Measurements from ENCODE around the gene AP1S3. TPM values are rescaled to one million over a fixed set of nuclear protein-coding genes. Genes with fewer than 3 reads are reported as not detected.

Gene AP1S3
- total and polyA plus RNA-seq, 2 donors (not counting 3 experiments of a cell fraction or from before 2014, with no cell fraction given): 0.69 to 3.8 TPM

GRCh38 chr2:223852281-223852795, 15.0 kb upstream of the AP1S3 start:
- no peaks in the 10 kb centered on the region for H3K4me1 ChIP-seq (ENCODE audit: control insufficient read depth, extremely low read depth, insufficient read depth, low read length)
- POLR2A ChIA-PET: no interaction called here
- H3K27ac ChIP-seq (ENCODE audit: insufficient read depth, low read depth, low read length): no peak overlapping the region
- dilution Hi-C loops (cut with MboI; ENCODE audit: extremely low pct_ligation_motif_present, low sequenced_read_pairs) (no loop called here), intact Hi-C loops (cut with micrococcal nuclease) (no loop called here)
- H3K9ac ChIP-seq (replicated peaks; ENCODE audit: extremely low read depth, insufficient read depth, low read length): no peak overlapping the region
- no peak overlapping the region for H2AFZ ChIP-seq (ENCODE audit: low read depth, low read length)
- H3K36me3 ChIP-seq (ENCODE audit: control insufficient read depth in 2 of 2, extremely low read depth in 1 of 2, insufficient read depth in 2 of 2, low read length in 2 of 2): no peaks in the 10 kb centered on the region
- BruUV-seq (replicated peaks): no TSS peak
- DNase-seq (ENCODE audit: low read depth, low spot score): no peak
- no peaks in the 10 kb centered on the region for H4K20me1 ChIP-seq (replicated peaks; ENCODE audit: control insufficient read depth, extremely low read depth, insufficient read depth, low read length)
- no peaks in the 10 kb centered on the region for H3K79me2 ChIP-seq (ENCODE audit: control insufficient read depth, insufficient read depth, low read length)
- no peaks in the 10 kb centered on the region for H3K9me1 ChIP-seq (replicated peaks; ENCODE audit: control insufficient read depth, extremely low read depth, insufficient read depth, low read length)
- no peak overlapping the region for H3K4me2 ChIP-seq (ENCODE audit: insufficient read depth, low read length)
- no peaks in the 10 kb centered on the region for H3K27me3 ChIP-seq (ENCODE audit: control insufficient read depth in 2 of 2, insufficient read depth in 2 of 2, low read length in 2 of 2)
- CTCF ChIA-PET: no interaction called here
- H3K9me3 ChIP-seq (replicated peaks; ENCODE audit: control insufficient read depth, insufficient read depth, low read length): no peaks in the 10 kb centered on the region
- no peak for FAIRE-seq
- no peak overlapping the region for H3K4me3 ChIP-seq (replicated peaks in 1 of 3; ENCODE audit: insufficient read depth in 1 of 3, low read depth in 1 of 3, low read length in 3 of 3)
- TF ChIP-seq MYC (IDR thresholded peaks at IDR 0.05; ENCODE audit: low read depth, low read length) (no peak), POLR2AphosphoS5 (IDR thresholded peaks at IDR 0.05; ENCODE audit: insufficient read depth, low read depth, low read length) (no peak), EZH2 (IDR thresholded peaks at IDR 0.05; ENCODE audit: borderline replicate concordance, low read depth, low read length, severe bottlenecking) (no peak), GATA2 (IDR thresholded peaks at IDR 0.05; ENCODE audit: insufficient read depth, insufficient read length, low read depth, low read length) (no peak), JUN (IDR thresholded peaks at IDR 0.05; ENCODE audit: borderline replicate concordance, insufficient read depth, insufficient read length, low read depth) (no peak), FOS (IDR thresholded peaks at IDR 0.05; ENCODE audit: borderline replicate concordance, insufficient read depth, low read length) (no peak), POLR2A (IDR thresholded peaks at IDR 0.05; ENCODE audit: low read depth, low read length) (no peak), MAX (IDR thresholded peaks at IDR 0.05; ENCODE audit: insufficient read depth, insufficient read length) (no peak)

- ChIA-PET CTCF (interaction anchor here (2.6 kb wide), 1 partner anchor 50 kb away, joined by 7 read pairs; no protein-coding TSS in a partner anchor), POLR2A (no interaction called here)
- no peak overlapping the region for H3K4me2 ChIP-seq (ENCODE audit: insufficient read depth, low read length)
- no TSS peak for BruUV-seq (replicated peaks)
- H3K79me2 ChIP-seq (ENCODE audit: control insufficient read depth, insufficient read depth, low read length): no peaks in the 10 kb centered on the region
- H3K4me3 ChIP-seq (replicated peaks in 1 of 3; ENCODE audit: insufficient read depth in 1 of 3, low read depth in 1 of 3, low read length in 3 of 3): no peak overlapping the region
- H3K36me3 ChIP-seq (ENCODE audit: control insufficient read depth in 2 of 2, extremely low read depth in 1 of 2, insufficient read depth in 2 of 2, low read length in 2 of 2): no peaks in the 10 kb centered on the region
- FAIRE-seq: no peak
- no peak overlapping the region for H2AFZ ChIP-seq (ENCODE audit: low read depth, low read length)
- H3K27ac ChIP-seq (ENCODE audit: insufficient read depth, low read depth, low read length): no peak overlapping the region
- no peaks in the 10 kb centered on the region for H4K20me1 ChIP-seq (replicated peaks; ENCODE audit: control insufficient read depth, extremely low read depth, insufficient read depth, low read length)
- H3K27me3 ChIP-seq (ENCODE audit: control insufficient read depth in 2 of 2, insufficient read depth in 2 of 2, low read length in 2 of 2): no peaks in the 10 kb centered on the region
- dilution Hi-C loops (cut with MboI; ENCODE audit: extremely low pct_ligation_motif_present, low sequenced_read_pairs): no loop called here
- H3K4me1 ChIP-seq (ENCODE audit: control insufficient read depth, extremely low read depth, insufficient read depth, low read length): no peaks in the 10 kb centered on the region
- H3K9ac ChIP-seq (replicated peaks; ENCODE audit: extremely low read depth, insufficient read depth, low read length): no peak overlapping the region
- DNase-seq (ENCODE audit: low read depth, low spot score): no peak
- no peaks in the 10 kb centered on the region for H3K9me3 ChIP-seq (replicated peaks; ENCODE audit: control insufficient read depth, insufficient read depth, low read length)
- H3K9me1 ChIP-seq (replicated peaks; ENCODE audit: control insufficient read depth, extremely low read depth, insufficient read depth, low read length): no peaks in the 10 kb centered on the region
- intact Hi-C loops (cut with micrococcal nuclease): no loop called here
- no peak for TF ChIP-seq MAX (IDR thresholded peaks at IDR 0.05; ENCODE audit: insufficient read depth, insufficient read length)
- no peak for TF ChIP-seq EZH2 (IDR thresholded peaks at IDR 0.05; ENCODE audit: borderline replicate concordance, low read depth, low read length, severe bottlenecking)
- no peak for TF ChIP-seq CTCF (IDR thresholded peaks at IDR 0.05; ENCODE audit: extremely low read depth in 1 of 2, insufficient read depth in 1 of 2, low read depth in 1 of 2, low read length in 2 of 2)
- no peak for TF ChIP-seq FOS (IDR thresholded peaks at IDR 0.05; ENCODE audit: borderline replicate concordance, insufficient read depth, low read length)
- TF ChIP-seq JUN (IDR thresholded peaks at IDR 0.05; ENCODE audit: borderline replicate concordance, insufficient read depth, insufficient read length, low read depth): no peak
- TF ChIP-seq POLR2A (IDR thresholded peaks at IDR 0.05; ENCODE audit: low read depth, low read length): no peak
- TF ChIP-seq MYC (IDR thresholded peaks at IDR 0.05; ENCODE audit: low read depth, low read length): no peak
- no peak for TF ChIP-seq GATA2 (IDR thresholded peaks at IDR 0.05; ENCODE audit: insufficient read depth, insufficient read length, low read depth, low read length)
Measured at GRCh38 chr2:223847410-223847809, 10.0 kb upstream of the AP1S3 start.
